Measurements from ENCODE around the gene PPRC1.
A peak's percentile ranks its signal among the peaks of the same experiment; 100 is the strongest.

PPRC1 gene

DNA sequence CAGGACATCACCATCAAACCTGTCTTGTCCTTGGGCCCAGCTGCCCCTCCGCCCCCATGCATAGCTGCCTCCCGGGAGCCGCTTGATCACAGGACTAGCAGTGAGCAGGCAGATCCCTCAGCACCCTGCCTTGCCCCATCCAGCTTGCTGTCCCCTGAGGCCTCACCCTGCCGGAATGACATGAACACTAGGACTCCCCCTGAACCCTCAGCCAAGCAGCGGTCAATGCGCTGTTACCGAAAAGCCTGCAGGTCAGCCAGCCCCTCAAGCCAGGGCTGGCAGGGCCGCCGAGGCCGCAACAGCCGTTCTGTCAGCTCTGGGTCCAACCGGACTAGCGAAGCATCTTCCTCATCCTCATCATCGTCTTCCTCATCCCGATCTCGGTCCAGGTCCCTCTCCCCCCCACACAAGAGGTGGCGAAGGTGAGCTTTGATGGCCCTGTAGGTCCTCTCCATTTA lies 14.2 kb downstream of the PPRC1 start:
- no peak for DNase-seq (ENCODE audit: low read depth, low spot score)

DNA sequence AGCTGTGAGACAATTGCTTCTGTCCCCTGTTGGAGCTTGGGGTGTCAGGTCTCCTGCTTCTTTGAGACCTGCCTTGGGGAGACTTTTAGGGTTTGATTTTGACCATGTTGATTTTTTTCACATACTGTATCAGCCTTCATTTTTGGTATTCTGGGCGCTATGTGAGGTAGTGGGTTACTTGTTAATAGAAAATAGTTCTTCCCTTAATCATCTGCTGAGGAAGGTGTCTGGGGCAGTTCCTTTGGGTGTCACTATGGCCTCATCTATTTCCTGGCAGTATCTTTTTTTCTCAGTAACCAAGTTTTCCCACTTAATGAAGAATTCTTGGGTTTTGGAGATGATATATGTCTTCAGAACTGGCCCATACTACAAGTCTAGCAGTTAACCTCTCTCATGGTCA lies 14.7 kb downstream of the PPRC1 start:
- DNase-seq (ENCODE audit: low read depth, low spot score): no peak

DNA sequence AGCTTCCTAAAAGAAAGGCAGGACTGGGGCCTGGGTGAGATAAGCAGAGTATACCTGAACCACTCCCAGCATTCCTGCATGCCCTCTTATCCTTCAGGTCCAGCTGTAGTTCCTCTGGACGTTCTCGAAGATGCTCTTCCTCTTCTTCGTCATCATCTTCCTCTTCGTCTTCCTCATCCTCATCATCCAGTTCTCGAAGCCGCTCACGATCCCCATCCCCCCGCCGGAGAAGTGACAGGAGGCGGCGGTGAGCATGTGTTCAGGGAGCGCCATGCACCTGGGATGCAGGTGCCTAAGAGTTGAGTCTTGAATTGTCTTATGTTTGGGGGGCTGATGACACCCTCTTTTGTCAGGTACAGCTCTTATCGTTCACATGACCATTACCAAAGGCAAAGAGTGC lies 15.4 kb downstream of the PPRC1 start:
- no peak for DNase-seq (ENCODE audit: low read depth, low spot score)

DNA sequence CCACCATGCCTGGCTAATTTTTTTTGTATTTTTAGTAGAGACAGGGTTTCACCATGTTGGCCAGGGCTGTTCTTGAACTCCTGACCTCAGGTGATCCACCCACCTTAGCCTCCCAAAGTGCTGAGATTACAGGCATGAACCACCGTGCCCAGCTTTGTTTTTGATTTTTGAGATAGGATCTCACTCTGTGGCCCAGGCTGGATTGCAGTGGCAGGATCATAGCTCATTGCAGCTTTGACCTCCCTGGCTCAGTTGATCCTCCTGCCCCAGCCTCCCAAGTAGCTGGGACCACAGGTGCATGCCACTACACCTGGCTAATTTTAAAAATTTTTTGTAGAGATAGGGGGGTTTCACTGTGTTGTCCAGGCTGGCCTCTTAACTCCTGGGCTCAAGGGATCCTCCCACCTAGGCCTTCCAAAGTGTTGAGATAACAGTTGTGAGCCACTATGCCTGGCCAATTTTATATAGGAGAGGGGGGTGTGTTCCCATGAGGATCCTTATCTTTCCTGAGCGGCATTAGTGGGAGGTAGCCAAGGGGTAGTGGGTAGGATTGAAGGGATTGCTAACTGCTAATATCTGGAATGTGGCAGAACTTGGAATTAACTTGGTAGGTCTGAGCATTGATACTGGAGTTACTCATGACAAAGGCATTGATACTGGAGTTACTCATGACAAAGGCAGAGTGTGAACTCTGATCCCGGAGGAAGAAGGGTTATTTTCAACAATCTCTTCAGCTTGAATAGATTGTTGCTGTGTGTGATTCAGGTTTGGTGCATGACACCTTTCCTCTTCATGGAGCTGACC lies 18.3 kb downstream of the PPRC1 start:
- DNase-seq (ENCODE audit: low read depth, low spot score): no peak

DNA sequence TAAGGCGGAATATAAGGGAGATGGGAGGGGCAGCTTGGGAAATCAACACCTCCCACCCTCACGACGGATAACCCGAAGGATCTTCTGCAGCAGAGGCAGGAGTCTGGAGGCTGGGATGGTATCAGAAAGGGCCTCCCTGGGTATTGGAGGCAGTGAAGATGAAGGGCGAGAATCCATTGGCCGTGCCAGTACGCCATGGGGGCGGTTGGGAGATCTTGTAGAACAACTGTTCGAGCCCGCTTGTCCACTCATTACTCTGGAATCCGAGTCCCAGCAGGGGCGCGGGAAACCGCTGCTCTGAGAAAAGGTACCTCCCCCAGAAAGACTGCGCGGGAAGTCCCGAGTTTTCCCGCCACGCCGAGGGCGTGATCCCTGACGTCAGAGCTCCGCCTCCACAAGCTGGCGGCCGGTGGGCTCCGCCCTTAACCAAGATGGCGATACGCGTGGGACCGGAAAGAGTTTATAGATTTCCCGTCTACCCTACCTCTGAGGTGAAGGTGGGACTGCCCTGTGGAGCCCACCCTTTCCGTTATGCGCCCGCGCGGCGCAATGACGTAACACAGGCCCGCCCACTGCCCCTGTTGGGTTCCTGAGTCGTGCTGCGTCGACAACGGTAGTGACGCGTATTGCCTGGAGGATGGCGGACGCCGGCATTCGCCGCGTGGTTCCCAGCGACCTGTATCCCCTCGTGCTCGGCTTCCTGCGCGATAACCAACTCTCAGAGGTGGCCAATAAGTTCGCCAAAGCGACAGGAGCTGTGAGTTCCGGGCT lies 19.1 kb downstream of the PPRC1 start, which contains the start of gene NOLC1:
Gene NOLC1, plus strand, starts transcription at position 616 of the 771 bp plus-strand sequence. Its CDS starts 22 bp downstream, at position 638.
- DNase-seq (ENCODE audit: low read depth, low spot score): peak; percentile 97

GRCh38 chr10:102152545-102152890 lies 19.7 kb downstream of the PPRC1 start:
- DNase-seq (ENCODE audit: low read depth, low spot score): no peak

DNA sequence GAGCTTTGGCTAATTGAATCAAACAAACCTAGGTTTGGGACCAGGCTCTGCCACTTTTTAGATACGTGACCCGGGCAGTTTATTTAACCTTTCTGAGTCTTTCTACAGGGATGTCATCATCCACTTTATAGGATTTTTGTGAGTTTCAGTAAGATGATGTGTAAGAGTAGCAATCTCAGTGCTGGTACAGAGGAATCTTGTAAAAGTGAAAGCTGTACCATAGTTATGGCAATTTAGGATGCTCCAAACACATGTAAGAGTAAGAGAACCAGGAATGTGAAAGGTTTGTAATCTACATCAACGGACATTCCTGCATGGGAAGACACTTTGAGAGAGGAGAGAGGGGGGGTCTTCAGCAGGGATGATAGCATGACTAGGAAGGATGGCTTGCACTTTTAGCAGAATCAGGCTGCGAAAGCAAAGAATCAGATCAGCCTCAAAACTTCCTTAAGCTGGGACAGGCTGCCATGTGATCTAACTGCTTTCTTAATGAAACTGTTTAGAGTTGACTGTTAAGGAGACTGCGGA lies 20.3 kb downstream of the PPRC1 start:
- DNase-seq (ENCODE audit: low read depth, low spot score): no peak

- no peak for DNase-seq (ENCODE audit: low read depth, low spot score)
Measured at GRCh38 chr10:102154466-102155116, 21.8 kb downstream of the PPRC1 start.

DNA sequence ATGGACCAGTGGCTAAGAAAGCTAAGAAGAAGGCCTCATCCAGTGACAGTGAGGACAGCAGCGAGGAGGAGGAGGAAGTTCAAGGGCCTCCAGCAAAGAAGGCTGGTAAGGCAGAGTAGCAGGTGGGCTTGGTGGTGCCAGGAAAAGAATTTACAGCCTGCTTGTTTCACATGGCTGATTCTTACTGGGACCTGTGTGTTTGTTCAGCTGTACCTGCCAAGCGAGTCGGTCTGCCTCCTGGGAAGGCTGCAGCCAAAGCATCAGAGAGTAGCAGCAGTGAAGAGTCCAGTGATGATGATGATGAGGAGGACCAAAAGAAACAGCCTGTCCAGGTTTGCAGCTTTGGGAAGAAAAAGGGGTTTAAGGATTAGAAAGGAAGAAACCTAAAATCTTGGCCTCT lies 24.4 kb downstream of the PPRC1 start:
- DNase-seq (ENCODE audit: low read depth, low spot score): no peak

DNA sequence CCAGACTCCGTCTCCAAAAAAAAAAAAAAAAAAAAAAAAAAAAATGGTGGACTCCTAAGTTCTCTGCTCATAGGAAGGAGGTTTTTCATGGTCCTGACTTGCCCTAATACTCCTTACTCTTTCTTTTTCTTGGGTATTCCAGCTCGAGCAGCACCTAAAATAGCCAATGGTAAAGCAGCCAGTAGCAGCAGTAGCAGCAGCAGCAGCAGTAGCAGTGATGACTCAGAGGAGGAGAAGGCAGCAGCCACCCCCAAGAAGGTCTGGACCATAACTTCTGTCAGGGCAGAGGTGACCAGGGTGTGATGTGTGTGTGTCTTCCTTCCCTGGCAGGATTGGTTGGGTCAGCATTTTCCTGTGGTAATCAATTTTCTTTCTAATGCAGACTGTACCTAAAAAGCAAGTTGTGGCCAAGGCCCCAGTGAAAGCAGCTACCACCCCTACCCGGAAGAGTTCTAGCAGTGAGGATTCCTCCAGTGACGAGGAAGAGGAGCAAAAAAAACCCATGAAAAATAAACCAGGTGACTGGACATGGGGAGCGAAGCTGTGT lies 26.3 kb downstream of the PPRC1 start:
- no peak for DNase-seq (ENCODE audit: low read depth, low spot score)

- no peak for DNase-seq (ENCODE audit: low read depth, low spot score)
Measured at GRCh38 chr10:102159831-102160230, 27.0 kb downstream of the PPRC1 start.

- DNase-seq (ENCODE audit: low read depth, low spot score): no peak
Measured at GRCh38 chr10:102163342-102163989, 30.6 kb downstream of the PPRC1 start.

- DNase-seq (ENCODE audit: low read depth, low spot score): no peak
Measured at GRCh38 chr10:102167861-102168260, 35.0 kb downstream of the PPRC1 start.

GRCh38 chr10:102170602-102171001 lies 37.8 kb downstream of the PPRC1 start:
- no peak for DNase-seq (ENCODE audit: low read depth, low spot score)

DNA sequence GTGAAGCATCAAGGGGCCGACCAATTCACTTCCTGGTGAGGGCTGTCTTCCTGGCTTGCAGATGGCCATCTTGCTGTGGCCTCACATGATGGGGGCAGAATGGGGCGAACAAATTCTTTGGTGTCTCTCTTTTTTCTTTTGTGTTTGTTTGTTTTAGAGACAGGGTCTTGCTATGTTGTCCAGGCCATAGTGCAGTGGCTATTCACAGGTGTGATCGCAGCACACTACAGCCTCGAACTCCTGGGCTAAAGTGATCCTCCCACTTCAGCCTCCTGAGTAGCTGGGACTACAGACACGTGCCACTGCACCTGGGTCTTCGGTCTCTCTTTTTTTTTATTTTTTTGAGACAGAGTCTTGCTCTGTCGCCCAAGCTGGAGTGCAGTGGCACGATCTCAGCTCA lies 39.4 kb downstream of the PPRC1 start:
- DNase-seq (ENCODE audit: low read depth, low spot score): no peak

DNA sequence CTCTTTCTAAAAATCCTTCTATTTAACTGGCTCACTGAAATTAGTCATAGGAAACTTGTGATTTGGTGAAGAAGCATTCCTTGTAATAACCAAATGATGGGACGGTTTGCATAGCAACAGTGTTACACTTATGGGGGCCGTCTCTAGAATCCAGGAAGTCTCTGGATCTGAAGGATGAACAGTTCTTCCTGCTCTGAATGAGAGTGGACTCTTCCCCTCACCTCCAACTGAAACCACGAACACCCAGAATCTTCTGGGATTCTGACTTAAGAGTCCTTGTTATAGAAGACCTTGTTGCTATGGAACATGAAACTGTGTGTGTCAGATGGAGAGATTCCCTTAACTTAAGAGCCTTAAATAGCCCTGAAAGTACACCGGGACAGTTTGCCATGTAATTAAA lies 42.6 kb downstream of the PPRC1 start:
- no peak for DNase-seq (ENCODE audit: low read depth, low spot score)

DNA sequence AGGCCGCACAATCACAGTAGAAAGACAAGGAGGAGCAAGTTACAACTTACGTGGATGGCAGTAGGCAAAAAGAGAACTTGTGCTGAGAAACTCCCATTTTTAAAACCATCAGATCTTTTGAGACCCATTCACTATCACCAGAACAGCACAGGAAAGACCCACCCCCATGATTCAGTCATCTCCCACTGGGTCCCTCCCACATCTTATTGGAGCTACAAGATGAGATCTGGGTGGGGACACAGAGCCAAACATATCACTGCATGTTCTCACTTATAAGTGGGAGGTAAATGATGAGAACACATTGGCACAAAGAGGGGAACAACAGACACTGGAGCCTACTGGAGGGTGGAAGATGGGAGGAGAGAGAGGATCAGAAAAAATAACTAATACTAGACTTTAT lies 51.8 kb downstream of the PPRC1 start:
- DNase-seq (ENCODE audit: low read depth, low spot score): no peak

DNA sequence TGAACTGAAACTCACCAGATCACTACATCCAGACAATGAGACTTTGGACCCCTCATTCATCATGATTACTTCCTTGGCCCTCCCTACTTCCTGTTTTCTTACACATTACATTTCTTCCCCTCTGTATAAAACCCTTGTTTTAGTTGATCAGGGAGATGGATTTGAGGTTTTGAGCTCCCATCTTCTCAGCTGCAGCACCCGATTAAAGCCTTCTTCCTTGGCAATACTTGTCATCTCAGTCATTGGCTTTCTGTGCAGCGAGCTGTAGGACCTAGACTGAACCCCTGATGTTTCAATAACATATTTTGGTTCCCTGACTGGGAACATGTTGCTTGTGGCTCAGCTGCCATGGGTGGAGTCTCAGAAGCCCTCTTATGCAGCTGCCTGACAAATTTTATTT lies 52.4 kb downstream of the PPRC1 start:
- no peak for DNase-seq (ENCODE audit: low read depth, low spot score)

GRCh38 chr10:102185811-102186527 lies 53.1 kb downstream of the PPRC1 start:
- no peak for DNase-seq (ENCODE audit: low read depth, low spot score)

GRCh38 chr10:102188298-102188940 lies 55.6 kb downstream of the PPRC1 start:
- DNase-seq (ENCODE audit: low read depth, low spot score): no peak

All from iPS DF 19.7 (cell line).